Measurements from ENCODE around the gene CFAP119.

CFAP119 gene

GRCh38 chr16:30724641-30725417 is 37.0 kb downstream of the CFAP119 start:
- no peak for ATAC-seq
- TF ChIP-seq RARB (CRISPR knock-in tag; IDR thresholded peaks at IDR 0.05) (no peak), CREB5 (CRISPR knock-in tag; IDR thresholded peaks at IDR 0.05; ENCODE audit: low read depth) (no peak), ZNF565 (CRISPR knock-in tag; conservative IDR thresholded peaks at IDR 0.05; ENCODE audit: low read depth) (no peak), ZFP30 (CRISPR knock-in tag; IDR thresholded peaks at IDR 0.05) (no peak), OSR1 (CRISPR knock-in tag; IDR thresholded peaks at IDR 0.05) (no peak), PATZ1 (CRISPR knock-in tag; IDR thresholded peaks at IDR 0.05; ENCODE audit: borderline replicate concordance) (no peak), SNAI2 (CRISPR knock-in tag; IDR thresholded peaks at IDR 0.05) (no peak), TOX (CRISPR knock-in tag; IDR thresholded peaks at IDR 0.05; ENCODE audit: borderline replicate concordance) (no peak), PPARA (CRISPR knock-in tag; IDR thresholded peaks at IDR 0.05; ENCODE audit: borderline replicate concordance) (no peak), CSRNP3 (CRISPR knock-in tag; IDR thresholded peaks at IDR 0.05) (no peak), GLIS3 (CRISPR knock-in tag; IDR thresholded peaks at IDR 0.05) (no peak), TSHZ2 (CRISPR knock-in tag; IDR thresholded peaks at IDR 0.05) (no peak)

- ATAC-seq = no peak
- TF ChIP-seq ZC3H10 (CRISPR knock-in tag; IDR thresholded peaks at IDR 0.05) (no peak), TOX (CRISPR knock-in tag; IDR thresholded peaks at IDR 0.05; ENCODE audit: borderline replicate concordance) (no peak), ESRRG (CRISPR knock-in tag; IDR thresholded peaks at IDR 0.05) (no peak), ZNF70 (CRISPR knock-in tag; IDR thresholded peaks at IDR 0.05) (no peak), ZFP3 (CRISPR knock-in tag; IDR thresholded peaks at IDR 0.05) (no peak), CSRNP3 (CRISPR knock-in tag; IDR thresholded peaks at IDR 0.05) (no peak)
Observed at GRCh38 chr16:30723725-30724355, 38.0 kb downstream of the CFAP119 start.

- TF ChIP-seq RARB (CRISPR knock-in tag; IDR thresholded peaks at IDR 0.05) (no peak), PPARA (CRISPR knock-in tag; IDR thresholded peaks at IDR 0.05; ENCODE audit: borderline replicate concordance) (no peak), SNAI2 (CRISPR knock-in tag; IDR thresholded peaks at IDR 0.05) (no peak), BACH2 (CRISPR knock-in tag; IDR thresholded peaks at IDR 0.05; ENCODE audit: borderline replicate concordance) (no peak), POU6F1 (CRISPR knock-in tag; IDR thresholded peaks at IDR 0.05; ENCODE audit: borderline replicate concordance, low read depth) (no peak), CSDC2 (CRISPR knock-in tag; IDR thresholded peaks at IDR 0.05) (no peak), TOX (CRISPR knock-in tag; IDR thresholded peaks at IDR 0.05; ENCODE audit: borderline replicate concordance) (no peak), TCF4 (CRISPR knock-in tag; IDR thresholded peaks at IDR 0.05; ENCODE audit: borderline replicate concordance) (no peak), GLIS3 (CRISPR knock-in tag; IDR thresholded peaks at IDR 0.05) (no peak), ISL1 (CRISPR knock-in tag; IDR thresholded peaks at IDR 0.05) (no peak), ZNF70 (CRISPR knock-in tag; IDR thresholded peaks at IDR 0.05) (no peak)
- ATAC-seq = no peak
Observed at GRCh38 chr16:30722916-30723315, 38.9 kb downstream of the CFAP119 start.

Measured in SK-N-SH treated with all-trans-retinoic acid at 6 μM for 48 hours (cell line).